NCI-H526 treated with DMSO at 0.1 percent for 48 hours (cell line): Measurements from ENCODE around the gene ADAMTS1.
"Not testable (repeated sequence)": the region's sequence is repeated elsewhere in the genome, so short reads cannot be mapped to it uniquely, and the experiment has no call there.

ENCODE experiments used
- DNase-seq: peaks from one replicate; lab custom pipeline; 2025; lab: John Stamatoyannopoulos, UW

The ADAMTS1 gene

DNA sequence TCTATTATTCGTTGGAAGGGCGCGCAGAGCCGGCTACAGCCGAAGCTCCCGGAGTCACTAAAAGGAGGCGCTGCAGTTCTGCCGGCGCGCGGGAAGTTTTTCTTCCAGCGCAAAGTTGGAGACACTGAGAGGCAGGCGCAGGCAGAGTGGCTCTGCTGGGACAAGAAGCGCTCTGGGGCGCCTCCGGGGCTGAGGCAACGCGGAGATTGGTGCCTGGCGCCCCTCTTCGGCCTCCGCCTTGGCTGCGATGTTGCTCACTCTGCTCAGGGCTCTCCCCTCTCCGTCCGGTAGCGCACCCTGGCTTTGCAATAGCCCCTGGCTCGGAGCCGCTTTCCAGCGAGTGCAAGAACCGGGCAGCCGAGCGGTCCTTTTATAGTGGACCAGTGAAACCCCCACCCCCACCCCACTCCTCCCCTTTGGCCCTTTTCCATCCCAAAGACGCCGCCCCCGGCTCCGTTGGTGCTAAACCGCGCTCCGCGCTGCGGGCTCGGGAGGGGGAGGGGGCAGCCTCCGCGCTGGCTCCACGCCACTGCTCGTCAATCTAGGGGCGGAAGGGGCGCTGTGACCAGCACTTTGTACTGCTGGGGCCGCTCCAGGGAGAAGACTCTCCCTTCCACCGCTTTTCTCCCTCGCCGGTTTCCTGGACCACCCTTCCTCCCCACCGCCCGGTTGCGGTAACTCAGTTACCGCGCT, at the start of gene ADAMTS1:
ADAMTS1 (minus strand) TSS at position 344 of the 693 bp plus-strand sequence. CDS start 455 bp downstream, outside the sequence.
- no peak for DNase-seq

DNA sequence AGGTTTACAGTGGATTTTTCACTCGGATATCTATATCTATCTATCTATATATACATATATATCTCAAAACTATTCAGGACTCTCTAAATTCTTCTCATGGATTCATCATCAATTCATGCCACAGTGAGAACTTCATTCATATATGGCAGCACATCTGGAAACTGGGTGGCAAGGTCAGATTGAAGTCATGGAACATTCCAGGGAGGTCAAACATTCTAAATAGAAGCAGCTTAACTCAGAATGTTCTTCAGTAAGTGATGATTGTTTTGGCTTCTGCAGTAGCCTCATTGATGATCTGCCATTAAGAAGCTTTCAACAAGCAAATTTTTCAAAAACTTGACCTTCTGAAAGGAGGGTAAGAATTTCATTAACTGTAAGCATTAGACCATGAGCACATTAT, 46.9 kb upstream of the ADAMTS1 start:
- DNase-seq, result no peak

- DNase-seq, result no peak
Measured at GRCh38 chr21:26888931-26889330, 43.7 kb upstream of the ADAMTS1 start.

- DNase-seq, result no peak
Measured at GRCh38 chr21:26888256-26888655, 43.0 kb upstream of the ADAMTS1 start.

- DNase-seq, result no peak
Measured at GRCh38 chr21:26887251-26887650, 42.0 kb upstream of the ADAMTS1 start.

- DNase-seq, result no peak
Measured at GRCh38 chr21:26884436-26884835, 39.2 kb upstream of the ADAMTS1 start.

DNA sequence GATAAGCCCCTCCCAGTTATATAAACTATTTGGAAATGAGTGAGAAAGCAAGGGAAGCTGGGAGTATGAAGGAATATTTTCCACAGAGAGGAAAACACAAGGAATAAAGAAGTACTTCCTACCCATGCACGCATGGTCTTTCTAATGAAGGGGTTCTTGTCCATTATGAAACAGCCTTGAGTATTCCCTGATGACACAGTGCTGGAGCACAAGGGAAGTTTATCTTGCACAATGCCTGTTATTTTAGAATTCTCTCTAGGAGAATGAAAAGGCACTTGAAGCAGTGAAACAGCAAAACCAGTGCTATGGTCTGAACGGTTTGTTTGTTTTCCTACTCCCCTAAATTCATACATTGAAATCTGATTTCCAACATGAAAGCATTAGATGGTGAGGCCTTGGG, 38.6 kb upstream of the ADAMTS1 start:
- no peak for DNase-seq

GRCh38 chr21:26881504-26882228, 36.5 kb upstream of the ADAMTS1 start:
- DNase-seq, result no peak

DNA sequence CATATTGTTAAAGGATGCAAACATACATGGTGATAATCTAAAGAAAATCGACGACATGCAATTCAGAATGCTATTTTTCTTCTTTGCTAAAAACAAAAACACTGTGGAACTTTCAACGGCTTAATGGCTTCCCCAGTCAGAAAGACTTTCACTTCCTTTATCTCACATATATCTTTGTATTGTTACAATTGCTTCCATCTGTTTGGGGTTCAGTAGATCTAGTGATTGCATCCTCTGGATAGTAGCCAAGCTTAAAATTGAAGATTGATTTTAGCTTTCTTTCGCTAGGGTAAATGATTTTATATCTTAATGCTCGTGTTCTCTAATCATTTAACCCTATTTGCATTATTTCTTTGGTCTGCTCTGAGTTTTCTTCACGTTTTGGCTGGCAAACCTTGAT, 31.8 kb upstream of the ADAMTS1 start:
- DNase-seq, result no peak

GRCh38 chr21:26874347-26874746, 29.1 kb upstream of the ADAMTS1 start:
- no peak for DNase-seq

GRCh38 chr21:26865857-26866256, 20.6 kb upstream of the ADAMTS1 start:
- DNase-seq, result no peak

DNA sequence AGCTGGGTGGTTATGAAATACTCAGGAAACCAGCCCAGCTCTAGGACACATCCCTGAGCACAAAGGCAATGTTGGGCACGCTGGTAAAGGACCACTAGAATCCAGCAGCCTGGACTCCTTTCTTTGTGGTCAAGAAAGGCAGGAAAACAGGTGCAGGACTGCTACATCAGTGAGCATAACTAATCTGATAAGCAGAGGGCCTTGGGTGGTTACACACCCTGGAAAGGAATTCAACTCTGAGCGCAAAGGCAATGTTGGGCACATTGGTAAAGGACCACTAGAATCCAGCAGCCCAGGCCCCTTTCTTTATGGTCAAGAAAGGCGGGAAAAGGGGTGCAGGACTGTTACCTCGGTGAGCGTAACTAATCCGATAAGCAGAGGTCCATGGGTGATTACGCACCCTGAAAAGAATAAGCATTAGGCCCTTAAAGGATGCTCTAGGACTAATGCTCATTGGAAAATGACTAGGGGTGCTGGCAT, 11.7 kb upstream of the ADAMTS1 start:
- not testable (repeated sequence) for DNase-seq

- DNase-seq, result not testable (repeated sequence)
Measured at GRCh38 chr21:26854695-26855094, 9.5 kb upstream of the ADAMTS1 start.

DNA sequence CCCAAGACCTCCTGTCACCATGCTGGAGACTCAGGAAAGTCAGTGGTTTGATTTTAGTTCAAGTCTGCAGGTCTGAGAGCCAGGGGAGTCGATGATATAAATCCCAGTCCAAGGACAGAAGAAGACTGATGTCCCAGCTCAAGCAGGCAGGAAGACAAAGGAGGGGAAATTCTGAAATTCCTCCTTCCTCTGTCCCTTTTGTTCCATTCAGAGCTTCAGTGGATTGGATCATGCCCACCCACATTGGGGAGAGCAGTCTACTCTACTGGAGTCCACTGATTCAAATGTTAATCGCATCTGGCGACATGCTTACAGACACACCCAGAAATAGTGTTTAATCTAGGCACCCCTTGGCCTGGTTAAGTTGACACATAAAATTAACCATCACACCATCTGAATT, 7.2 kb upstream of the ADAMTS1 start:
- no peak for DNase-seq

- no peak for DNase-seq
Measured at GRCh38 chr21:26851109-26851944, 6.1 kb upstream of the ADAMTS1 start.

DNA sequence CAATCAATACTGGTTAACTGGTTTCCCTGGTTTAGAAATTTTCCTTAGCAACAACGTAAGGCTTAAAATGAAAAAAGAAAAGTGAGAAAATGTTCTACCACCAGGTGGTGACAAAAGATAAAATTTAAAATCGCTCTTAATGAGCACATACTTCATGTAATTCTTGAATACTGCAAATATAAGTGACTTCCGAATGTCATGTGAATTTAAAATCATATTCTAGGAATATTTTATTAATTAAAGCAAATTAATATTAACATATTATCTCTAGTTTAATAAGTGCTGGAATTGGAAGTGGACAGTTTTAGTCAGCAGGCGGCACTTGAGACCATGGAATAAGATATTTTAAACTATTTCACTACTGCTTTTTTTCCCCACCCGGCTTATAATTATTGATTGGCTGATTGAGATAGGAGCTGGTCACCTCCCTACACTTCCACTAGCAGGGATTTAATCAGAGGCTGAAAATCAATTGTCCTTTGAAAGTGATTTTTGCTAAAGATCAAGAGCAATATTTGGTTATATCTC, 5.0 kb upstream of the ADAMTS1 start:
- peak; percentile 6 for DNase-seq

GRCh38 chr21:26849428-26850115, 4.4 kb upstream of the ADAMTS1 start:
- DNase-seq, result no peak

- no peak for DNase-seq
Measured at GRCh38 chr21:26847921-26848320, 2.7 kb upstream of the ADAMTS1 start.

DNA sequence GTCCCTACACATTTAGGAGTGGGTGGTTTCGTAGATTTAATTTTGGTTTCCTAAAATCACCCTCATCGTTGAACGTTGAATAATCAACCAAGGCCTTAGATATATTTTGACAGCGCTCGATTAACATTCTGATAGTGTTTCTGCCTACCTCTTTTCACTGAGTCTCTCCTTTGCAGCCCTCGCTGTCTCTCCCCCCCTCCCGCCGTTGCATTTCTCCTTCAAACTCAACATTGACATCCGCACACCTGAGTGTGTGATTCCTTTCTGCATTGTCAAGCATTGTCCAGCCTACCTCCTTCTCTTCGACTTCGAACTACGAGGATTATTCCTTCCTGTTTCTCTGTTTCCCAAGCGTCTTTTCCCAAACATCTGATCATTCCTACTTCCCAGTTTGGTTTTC, 1.8 kb upstream of the ADAMTS1 start:
- no peak for DNase-seq

- peak; percentile 2 for DNase-seq
Measured at GRCh38 chr21:26846036-26846931, 1.1 kb upstream of the ADAMTS1 start.

- DNase-seq, result no peak
Measured at GRCh38 chr21:26845759-26846035, 488 bp upstream of the ADAMTS1 start.
